Tongue (tissue), 2 donors: ENCODE data around the gene MMP7. TPM values are rescaled to one million over a fixed set of nuclear protein-coding genes. Genes with fewer than 3 reads are reported as not detected.

Experiments used
- DNase-seq: peaks from one replicate; pipeline ENCODE4 v3.0.0-alpha.2; 2015
- total RNA-seq: library from RNA; depleted of rRNA; stranded (reverse); fragments of >200 nt; gene quantifications from one replicate; pipeline ENCODE4 v1.2.3, GENCODE V29; 2014

The MMP7 gene
- total RNA-seq, 1 donor from 2014 or later, result 9.5 TPM

DNA sequence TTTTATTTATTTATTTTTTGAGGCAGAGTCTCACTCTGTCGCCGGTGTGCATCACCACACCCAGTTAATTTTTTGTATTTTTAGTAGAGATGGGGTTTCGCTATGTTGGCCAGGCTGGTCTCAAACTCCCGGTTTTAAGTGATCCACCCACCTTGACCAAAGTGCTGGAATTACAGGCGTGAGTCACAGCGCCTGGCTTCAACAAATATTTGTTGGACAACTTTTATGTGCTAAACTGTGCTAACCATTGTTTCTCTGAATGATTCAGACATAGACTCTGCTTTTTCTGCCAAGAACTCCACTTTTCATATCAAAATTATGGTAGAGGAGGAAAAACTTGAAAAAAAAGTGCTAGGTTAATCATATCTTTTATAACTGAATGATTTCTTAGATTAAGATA is 36.3 kb downstream of the MMP7 start:
- no peak for DNase-seq

DNA sequence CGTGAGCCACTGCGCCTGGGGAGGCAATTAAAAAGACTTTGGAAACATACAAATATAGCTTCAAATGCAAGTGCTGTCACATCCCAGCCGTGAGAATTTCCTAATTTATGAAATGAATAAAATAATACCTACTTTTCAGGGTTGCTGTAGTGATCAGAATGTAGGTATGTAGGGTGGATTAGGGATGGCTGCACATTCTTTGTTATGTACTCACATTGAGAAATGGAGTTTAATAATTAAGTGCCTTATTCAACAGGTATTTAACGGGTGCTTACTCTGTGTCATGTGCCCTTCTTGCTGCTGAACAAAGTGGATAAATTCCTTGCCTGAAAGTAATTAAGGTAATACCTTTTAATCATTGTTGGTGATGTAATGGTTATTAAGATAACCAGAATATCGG is 37.0 kb downstream of the MMP7 start:
- no peak for DNase-seq

DNA sequence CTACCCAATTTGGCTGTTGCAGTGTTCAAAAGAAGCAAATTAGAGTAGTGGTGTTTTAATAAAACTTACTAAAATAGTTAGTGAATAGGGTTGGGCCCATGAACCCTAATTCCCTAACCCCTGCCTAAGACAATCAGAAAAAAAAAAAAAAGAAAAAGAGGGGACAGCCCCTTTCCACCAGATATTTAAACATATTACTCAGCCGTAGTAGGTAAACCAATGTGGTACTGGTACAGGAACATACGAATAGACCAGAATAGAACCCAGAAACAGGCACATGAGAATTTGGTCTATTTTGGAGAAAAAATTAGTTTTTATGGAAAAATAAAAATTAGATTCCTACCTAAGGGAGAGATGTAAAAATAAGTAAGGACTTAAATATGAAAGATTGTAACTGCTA is 38.6 kb downstream of the MMP7 start:
- DNase-seq, result no peak

DNA sequence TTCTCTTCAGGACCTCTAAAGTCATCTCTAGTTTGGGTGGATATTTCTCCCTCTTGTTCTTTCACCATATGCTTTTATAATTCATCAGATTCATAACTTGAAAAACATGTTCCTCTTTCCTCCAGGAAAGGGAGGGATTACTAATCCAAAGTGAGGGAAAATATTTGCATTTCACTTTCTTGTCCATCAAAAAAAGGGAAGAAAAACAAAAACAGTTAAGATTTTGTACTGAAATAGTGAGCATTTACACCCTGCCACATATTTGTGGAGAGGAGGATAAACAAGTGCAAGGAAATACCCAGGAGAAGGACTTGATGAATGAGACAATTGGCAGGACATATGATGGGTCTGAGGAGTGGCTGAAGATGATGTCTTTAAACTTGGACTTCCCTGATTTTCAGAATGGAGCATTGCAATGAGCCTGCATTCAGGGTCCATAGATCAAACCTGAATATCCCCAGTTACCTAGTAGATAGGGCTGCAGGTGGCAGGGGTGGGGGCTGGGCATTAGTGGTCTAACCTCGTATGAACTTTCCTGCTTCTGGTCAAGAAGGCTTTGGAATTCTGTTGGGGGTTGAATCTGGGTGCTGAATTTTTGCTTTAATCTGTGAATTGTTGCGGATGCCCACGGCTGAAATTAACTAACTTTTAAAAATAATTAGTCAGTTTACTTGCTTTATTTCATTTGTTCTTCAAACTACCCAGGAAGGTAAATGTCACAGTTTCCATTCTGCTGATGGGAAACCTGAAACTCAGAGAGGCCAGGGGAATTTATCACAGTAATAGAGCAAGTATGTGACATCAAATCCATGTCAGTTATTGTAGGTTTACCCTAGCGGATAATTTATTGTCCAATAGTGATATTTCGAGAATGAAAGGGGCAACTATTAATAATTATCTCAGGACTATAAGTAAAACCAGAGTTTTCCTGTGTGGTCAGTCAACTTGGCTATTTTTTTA is 41.1 kb downstream of the MMP7 start:
- no peak for DNase-seq

DNA sequence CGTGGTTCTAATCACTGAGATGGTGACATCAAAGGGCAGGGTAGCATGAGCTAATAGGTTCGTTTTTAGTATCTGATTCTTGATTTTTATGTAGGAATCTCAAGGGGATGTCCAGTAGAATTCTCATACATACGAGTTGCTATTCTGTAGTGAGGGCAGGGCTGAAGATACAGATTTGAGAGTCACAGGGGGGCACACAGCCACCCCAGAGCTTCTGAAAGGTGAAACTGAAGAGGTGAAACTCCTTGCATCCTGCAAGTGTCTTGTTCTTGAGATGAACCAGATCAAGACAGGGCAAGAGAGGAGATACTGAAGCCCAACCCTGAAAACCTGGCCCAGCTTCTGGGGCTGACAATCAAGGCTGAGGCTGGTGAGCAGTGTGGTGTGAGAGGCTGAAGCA is 42.3 kb downstream of the MMP7 start:
- DNase-seq, result no peak

DNA sequence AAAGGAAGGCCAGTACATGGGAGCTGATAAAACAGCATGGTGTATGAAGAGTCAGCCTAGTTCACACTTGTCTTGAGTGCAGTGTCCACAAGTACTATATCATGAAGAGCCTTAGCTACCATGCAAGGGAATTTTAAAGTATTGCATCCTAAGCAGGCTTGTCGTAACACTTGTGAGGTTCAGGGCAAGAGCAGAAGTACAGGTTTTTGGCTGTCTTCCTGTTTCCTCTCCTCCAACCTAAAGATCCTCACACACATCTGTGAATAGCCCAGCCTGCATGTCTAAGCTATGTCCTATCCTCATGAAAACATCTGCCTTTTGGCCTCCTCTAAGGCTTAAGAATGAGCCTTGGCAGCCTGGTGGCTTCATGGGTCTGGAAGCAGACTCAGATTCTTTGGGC is 43.3 kb downstream of the MMP7 start:
- no peak for DNase-seq

DNA sequence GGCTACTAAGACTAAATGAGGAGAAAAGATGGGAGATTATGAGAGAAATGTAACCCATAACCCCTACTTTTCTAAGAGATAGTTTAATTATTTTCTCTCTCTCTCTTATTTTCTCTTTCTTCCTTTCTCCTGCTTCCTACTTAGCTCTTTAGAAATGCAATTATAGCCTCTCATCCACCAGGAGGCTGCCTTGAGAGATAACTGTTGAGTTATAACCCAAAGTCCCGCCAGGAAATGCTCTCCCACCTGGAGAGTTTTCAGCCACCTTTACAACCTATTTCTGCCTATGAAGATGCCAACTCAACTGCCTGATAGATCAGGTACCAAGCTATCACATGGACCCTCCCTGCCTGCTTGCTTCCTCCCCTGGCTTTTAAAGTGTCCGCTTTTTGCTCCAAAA is 44.0 kb downstream of the MMP7 start:
- no peak for DNase-seq

DNA sequence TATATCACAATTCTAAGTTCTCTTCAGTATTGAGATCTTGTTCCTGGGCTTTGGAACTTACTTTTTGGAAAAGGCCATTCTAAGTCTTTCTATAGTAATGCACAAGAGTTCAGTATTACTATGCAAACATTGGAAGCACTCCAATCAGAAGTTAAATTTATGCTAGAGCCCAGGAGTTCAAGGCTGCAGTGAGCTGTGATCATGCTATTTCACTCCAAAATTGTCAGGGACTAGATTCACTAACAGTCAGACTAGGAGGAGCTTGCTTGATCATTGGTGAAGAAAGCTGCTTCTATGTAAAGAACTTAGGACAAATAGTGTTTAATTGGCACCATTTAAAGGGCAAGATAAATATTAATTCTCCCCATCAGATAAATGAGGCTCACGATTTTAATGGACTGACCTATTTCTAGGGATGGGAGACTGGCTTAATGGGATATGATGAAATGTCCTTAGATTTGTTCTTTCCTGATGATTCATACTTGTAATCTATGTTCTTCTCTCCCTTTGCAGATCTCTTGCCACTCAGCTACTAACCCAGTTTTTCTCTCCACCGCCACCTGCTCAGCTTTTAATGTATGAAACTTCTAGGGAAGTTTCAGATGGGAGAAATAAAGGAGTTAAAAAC is 45.3 kb downstream of the MMP7 start:
- DNase-seq, result no peak

DNA sequence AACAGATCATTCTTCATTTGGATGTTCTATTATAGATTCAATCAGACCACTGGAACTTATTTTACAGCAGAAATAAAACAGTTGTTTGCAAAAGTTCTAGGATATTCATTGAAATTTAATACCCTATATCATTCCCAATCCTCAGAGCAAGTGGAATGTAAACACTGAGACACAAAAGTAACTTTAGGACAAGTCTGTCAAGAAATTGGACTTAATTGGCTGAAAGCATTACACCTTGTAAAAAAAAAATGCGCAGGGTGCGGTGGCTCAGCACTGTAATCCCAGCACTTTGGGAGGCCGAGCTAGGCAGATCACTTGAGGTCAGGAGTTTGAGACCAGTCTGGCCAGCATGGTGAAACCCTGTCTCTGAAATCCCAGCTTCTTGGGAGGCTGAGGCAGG is 48.1 kb downstream of the MMP7 start:
- no peak for DNase-seq

DNA sequence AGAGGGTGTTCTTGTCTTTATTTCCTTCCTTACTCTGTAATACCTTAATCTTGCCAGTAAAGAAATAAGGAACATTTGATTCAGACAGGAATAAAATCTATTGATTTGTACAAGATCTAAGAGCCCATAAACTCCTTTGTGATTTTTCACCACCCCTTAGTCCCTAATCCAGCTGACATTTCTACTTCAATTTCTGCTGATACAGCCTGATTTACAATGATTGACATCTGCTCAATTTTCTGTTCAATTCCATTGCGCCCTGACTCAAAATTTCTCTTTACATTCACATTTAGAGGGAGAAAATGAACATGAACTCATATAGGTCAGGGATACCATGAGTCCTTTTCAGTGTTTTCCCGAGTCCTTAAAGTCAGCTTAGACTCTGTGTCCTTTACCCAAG is 50.8 kb downstream of the MMP7 start:
- DNase-seq, result no peak

DNA sequence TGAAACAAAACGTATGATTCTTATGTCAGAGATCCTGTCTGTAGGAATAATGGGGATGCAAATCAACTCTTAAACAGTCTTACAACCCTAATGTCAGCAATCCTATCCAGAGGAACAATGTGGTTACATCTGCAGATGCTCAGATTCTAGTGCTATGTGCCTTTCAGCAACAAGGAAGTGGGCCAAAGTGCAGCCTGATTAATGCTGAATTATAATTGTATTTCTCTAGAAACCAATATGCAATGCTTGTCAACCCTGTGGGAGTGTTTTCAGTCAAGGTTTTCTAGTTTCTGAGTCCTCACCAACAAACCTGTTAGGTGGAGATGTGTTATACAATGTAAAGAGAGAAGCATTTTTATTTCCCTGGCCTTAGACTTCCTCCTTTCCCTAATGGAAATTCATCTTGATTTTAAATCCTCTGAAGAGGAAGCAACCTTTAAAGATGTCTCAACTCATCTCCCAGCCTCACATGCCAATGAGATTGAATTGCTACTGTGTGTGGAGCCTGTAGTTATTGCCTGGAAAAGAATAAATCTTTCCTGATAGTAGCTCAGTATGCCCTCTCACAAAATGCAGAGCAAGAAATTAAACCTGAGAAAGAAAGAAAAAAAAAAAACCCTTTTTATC is 51.8 kb downstream of the MMP7 start:
- no peak for DNase-seq

DNA sequence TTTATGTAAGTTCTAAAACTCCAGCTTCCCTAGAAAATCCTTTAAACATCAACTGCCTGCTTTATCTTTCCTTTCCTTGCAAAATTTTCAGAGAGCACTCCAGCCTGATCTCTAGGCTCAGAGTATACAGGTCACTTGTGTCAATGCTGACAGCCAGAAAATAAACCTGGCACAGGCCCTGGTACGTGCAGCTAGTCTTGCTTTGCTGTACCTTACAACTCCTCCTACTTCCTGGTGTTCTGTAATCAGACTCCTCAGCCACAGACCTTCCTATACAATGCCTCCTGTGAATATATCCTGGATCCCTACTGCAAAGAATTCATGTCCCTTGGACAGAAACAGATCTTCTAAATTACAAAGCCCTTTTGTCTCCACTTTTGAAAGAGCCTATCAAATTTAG is 53.7 kb downstream of the MMP7 start:
- DNase-seq, result peak; percentile 32

DNA sequence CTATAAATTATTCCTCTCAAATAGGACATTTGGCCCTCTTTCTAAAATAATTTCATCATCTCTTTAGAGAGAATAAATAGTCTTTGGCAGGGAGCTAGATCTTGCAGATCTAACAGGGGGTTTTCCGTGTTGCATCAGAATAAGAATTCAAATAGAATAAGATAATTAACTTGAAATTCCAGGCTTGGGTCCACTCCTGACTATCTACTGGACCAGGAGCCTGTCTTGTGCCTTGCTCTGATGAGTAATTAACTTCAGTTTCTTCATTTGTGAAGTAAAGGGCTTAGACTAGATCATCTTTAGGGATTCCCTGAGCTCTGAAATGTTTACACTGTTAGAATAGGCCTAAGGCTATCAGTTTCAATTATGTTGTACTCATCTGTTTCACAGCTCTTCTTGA is 54.5 kb downstream of the MMP7 start:
- no peak for DNase-seq

DNA sequence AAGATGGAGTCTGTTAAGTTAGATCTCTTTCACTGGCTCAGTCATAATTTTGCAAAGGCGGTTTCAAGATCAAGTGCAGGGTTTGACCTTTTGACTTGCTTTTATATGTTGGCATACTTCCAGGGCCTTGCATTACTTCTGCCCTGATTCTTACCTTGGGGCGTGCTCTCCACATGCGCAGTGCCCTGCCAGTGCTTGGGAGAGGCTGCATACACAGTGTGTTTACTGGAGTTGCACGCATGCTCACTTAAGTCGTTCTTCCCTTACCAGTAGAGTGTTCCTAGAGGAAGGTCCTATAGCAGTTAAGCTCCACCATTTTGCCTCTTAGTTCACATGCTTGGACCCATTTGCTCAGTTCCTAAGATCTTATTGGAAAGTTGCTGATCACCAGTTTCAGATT is 57.0 kb downstream of the MMP7 start:
- no peak for DNase-seq

DNA sequence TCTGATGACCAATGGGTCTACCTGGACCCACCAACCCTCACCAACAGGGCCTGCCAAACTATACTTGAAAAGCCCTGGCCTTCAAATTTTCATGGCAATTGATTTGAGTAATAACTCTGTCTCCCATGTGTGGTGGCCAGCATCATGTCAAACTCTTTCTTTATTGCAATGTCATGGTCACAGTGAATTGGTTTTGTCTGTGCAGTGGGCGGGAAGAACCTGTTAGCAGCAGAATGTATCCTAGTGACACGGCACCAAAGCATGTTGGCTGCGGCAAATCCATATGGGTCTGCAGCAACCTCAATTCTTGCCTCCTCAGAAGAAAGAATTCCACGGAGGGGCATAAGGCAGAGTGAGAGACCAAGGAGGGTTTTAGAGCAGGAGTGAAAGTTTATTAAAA is 58.4 kb downstream of the MMP7 start:
- DNase-seq, result no peak

DNA sequence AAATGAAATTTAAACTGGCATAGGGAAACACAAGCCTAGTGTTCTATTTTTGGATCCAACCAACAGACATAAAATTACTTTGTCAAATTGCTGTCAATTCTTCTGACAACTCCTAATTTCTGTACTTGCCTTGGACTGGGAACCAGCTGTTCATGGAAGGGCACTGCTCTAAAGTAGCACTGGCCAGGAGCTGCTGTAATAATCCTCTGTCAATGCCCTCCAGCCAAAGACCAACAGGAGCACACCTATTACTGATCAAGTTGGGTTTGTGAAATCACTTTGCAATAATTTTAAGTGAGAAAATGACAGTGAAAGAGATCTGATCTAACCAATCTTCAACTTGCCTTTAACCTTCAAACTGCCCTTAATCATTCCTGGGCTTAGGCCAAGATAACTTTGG is 59.1 kb downstream of the MMP7 start:
- DNase-seq, result no peak

Other genes with a start within 250 kb of the MMP7 start
- gene BIRC3, start 213.3 kb downstream of the MMP7 start, total RNA-seq, result 4.9 TPM
- 71.7 TPM for gene BIRC2, start 183.5 kb downstream of the MMP7 start, total RNA-seq
- 156 TPM for gene TMEM123, start 78.0 kb downstream of the MMP7 start, total RNA-seq
- gene MMP20, start 94.6 kb upstream of the MMP7 start, total RNA-seq, result not detected
- gene MMP27, start 175.0 kb upstream of the MMP7 start, total RNA-seq, result 1.6 TPM
- gene MMP8, start 194.2 kb upstream of the MMP7 start, total RNA-seq, result 0.51 TPM
- gene MMP10, start 249.9 kb upstream of the MMP7 start, total RNA-seq, result 3.2 TPM